Astrocyte of the hippocampus (primary cell): ENCODE results near the gene CA11.
"Not testable (repeated sequence)": the region's sequence is repeated elsewhere in the genome, so short reads cannot be mapped to it uniquely, and the experiment has no call there.

ENCODE experiments used
- DNase-seq: peaks from one replicate; pipeline ENCODE4 v3.0.0; 2011; ENCODE audit warnings: low read depth, low spot score

Gene CA11

GRCh38 chr19:48669903-48670668, 24.1 kb upstream of the CA11 start:
- no peak for DNase-seq

- DNase-seq, result no peak
Measured at GRCh38 chr19:48668761-48669160, 22.8 kb upstream of the CA11 start.

- no peak for DNase-seq
Measured at GRCh38 chr19:48668332-48668731, 22.3 kb upstream of the CA11 start.

DNA sequence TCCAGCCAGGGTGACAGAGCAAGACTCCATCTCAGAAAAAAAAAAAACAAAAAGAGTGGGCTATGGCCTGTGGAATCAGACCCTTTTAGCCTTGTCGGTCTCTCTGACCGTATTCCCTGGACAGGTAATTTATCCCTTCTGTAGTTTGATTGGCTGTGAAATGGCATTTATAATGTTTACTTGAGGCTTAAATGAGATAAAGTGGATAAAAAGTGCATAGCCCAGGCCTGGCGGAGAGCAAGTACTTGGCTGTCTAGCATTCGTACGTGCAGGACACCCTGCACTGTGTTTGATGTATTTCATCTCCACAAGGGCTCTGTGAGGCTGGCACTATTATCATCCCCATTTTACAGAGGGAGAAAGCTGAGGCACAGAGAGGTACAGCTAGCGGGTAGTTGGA, 19.8 kb upstream of the CA11 start:
- DNase-seq, result no peak

- DNase-seq, result no peak
Measured at GRCh38 chr19:48664476-48664875, 18.5 kb upstream of the CA11 start.

- DNase-seq, result no peak
Measured at GRCh38 chr19:48663667-48664066, 17.7 kb upstream of the CA11 start.

DNA sequence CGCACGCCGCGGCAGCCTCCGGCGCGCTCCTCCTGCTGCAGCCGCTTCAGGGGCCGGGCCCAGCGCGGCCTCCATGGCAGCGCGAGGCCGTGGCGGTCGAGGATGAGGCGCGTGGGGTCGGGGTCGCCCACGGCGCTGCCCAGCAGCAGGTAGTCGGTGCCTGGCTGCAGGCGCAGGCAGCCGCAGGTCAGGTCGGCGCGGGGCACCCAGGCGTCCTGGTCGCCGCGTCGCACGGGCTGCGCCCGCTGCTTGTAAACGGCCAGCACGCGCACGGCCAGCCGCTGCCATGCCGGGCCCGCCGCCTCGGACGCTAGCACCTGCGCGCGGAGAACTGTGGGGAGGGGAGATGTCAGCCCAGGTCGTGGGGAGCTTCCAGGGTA, 15.7 kb upstream of the CA11 start:
- no peak for DNase-seq

DNA sequence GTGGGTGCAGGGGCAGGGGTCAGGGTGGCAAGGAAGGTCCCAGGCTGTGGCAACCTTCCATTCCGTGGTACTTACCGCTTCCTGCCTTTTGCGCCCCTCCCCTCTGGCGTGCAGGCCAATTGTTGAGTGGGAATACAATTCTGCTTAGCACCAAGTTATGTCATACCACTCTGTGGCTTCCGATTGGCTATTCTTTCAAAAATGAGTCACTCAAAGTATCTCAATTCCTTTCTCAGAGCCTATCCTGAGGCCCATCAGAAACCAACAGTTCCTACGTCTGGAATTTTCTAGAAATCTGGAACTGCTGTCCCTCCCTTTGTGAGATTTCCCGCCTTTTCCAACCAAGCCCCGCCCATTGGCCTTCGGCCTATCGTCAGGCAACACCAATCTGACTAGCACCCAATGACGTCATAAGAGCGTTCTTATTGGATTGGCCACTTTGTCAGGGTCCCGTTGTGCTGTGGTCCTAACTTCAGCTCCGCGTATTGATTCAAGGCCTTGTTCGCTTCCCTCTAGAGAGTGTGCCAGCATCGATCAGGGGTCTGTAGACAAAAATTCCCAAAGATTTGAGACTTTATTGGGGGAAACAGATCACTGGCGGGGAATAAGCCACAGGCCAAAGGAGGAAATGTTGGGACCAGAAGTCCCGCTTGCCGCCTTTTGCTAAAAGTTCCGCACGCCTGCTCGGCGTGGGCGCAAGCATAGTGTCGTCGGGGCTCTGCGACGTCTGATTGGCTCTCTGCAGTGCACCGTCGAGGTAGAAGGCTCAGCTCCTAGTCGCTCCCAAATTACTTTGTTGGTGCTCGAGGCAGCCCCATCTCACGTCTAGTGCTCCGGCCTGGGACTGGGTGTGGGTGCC, 15.1 kb upstream of the CA11 start:
- DNase-seq, result peak; percentile 90

DNA sequence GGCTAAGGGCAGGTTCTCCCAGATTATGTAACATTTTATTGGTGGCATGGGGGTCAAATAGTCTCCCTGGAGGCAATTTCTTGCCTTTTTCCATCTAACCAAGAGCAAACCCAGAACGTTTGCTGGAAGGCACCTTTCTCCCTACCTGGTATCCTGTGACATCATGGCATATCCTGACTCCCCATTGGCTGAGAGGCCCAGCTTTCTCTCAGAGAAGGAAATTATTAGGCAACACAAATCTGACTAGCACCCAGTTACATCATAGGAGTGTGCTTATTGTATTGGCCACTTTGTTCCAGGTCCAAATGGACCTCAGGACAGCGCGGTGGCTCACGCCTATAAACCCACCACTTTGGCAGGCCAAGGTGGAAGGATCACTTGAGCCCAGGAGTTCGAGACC, 13.8 kb upstream of the CA11 start:
- DNase-seq, result peak; percentile 17

- DNase-seq, result no peak
Measured at GRCh38 chr19:48658483-48658882, 12.5 kb upstream of the CA11 start.

DNA sequence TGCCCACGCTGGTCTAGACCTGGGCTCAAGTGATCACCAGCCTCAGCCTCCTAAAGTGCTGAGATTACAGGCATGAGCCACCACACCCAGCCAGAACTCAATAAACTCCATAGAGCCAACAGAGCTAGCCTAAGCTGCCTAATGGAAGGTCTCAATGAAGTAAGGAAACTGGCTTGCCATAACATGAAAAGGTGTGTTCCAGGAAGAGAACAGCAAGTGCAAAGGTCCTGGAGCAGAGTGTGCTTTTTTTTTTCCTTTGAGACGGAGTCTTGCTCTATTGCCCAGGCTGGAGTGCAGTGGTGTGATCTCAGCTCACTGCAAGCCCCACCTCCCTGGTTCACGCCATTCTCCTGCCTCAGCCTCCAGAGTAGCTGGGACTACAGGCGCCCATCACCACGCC, 11.8 kb upstream of the CA11 start:
- not testable (repeated sequence) for DNase-seq

DNA sequence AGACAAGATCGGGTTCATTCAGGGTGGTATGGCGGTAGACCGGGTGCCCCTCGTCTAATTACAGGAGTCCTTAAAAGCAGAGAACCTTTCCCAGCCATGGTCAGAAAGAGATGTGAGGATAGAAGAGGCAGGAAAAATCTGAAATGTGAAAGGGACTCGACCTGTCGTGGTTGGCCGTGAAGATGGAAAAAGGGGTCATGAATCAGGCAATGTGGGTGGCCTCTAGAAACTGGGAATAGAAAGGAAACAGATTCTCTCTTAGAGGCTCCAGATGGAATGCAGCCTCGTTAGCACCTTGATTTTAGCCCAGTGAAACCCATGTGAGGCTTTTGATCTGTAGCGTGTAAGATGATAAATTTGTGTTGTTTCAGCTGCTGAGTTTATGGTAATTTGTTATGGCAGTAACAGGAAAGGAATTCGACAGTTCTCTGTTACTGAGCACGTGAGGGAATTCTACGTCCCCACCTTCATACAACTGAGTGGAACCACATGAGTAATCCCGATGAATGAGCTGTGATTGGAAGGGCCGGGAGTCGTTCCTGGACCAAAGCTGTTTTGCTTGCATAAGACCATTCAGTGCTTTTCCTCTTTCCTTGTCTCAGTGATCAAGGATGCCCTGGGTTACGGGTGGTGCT, 11.0 kb upstream of the CA11 start:
- peak; percentile 92 for DNase-seq

DNA sequence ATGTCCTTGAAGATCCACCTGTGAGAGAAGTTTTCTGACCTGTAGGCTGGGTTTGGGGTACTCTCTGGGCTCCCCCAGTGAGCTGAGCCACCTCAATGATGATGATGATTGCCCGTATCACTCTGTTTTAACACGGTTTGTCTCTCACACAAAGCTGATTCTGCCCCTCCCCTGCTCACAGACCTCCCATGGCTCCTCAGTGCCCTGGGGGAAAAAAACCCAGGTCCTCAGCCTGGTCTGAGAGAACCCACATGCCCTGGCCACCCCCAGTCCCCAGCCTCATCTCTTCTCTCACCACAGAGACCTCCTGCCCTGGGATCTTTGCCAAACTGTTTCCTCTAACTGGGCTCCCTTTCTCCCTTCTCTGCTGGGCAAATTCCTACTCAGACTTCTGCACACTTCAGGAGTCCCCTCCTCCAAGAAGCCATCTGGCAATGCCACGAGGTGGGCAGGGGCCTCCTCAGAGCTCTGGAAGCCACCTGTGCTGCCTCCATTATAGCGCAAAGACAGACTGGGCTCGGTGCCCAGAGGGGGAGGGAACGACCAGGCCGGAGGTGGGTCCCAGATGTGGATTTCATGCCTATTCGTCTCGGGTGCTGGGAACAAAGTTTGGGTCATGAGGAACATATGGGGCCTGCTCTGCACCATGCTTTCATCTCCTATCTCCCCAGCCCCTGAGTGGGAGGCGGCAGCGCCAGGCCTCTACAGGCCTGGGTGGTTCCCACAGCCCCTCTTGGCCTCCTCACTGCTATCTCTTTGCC, 8.5 kb upstream of the CA11 start:
- DNase-seq, result peak; percentile 24

DNA sequence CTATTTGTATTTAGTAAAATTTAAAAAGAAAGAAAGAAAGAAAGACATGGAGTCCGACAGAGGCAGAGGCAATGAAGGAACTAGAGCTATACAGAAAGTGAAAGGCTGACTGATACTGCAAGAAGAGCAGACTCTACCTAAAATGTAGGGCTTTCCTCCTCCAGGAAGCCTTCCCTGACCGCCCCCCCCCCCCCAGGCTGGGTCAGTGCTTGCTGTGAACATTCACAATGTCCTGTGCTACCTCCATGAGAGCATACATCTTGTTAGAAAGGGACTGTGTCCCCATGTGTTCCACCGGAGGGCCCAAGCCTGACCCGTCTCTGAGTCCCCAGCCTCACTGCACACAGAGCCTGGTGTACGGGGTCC, 5.7 kb upstream of the CA11 start:
- no peak for DNase-seq

- DNase-seq, result no peak
Measured at GRCh38 chr19:48650974-48651682, 5.1 kb upstream of the CA11 start.

DNA sequence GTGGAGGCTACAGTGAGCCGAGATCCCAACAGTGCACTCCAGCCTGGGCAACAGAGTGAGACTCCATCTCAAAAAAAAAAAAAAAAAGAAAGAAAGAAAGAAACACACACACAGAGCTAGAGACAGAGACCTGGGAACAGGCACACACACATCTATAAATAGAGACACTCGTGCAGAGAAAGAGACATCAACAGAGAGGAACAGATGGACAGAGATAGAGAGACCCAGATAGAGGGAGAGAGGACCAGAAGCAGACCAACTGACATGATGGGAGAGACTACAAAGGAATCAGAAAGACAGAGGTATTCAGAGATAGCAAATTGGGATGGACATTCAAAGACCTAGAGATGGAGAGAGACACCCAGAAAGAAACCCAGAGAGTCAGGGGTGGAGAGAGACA, 2.1 kb upstream of the CA11 start:
- DNase-seq, result no peak

- no peak for DNase-seq
Measured at GRCh38 chr19:48646722-48647216, 782 bp upstream of the CA11 start.

- DNase-seq, result no peak
Measured at GRCh38 chr19:48645620-48646000, 377 bp downstream of the CA11 start.

- peak; percentile 81 for DNase-seq
Measured at GRCh38 chr19:48644839-48645619, 958 bp downstream of the CA11 start.

DNA sequence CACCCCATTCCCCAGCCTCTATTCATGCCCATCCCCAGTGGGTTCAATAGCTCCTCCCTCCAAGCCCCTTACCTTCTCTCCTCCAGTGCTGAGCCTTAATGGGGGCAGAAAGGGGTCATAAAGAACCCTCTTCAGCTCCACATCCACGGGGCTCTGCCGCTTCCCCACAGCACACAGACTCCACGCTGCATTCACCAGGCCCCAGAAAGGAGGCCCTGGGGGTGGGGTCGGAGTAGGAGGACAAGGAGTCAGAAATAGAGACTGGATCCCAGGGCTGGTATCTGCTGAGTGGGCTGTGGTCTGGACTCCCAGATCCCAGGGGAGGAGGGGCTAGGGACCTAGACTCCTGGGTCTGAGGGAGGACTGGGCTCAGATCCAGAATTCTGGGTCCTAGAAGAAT, 1.6 kb downstream of the CA11 start:
- DNase-seq, result no peak
